Left ventricle myocardium superior (tissue), 1 donor: Measurements from ENCODE around the gene PCK1. TPM values are rescaled to one million over a fixed set of nuclear protein-coding genes. Genes with fewer than 3 reads are reported as not detected.

Experiments
- ATAC-seq: fragments of 200-7000 bp; cut with Tn5 transposase; one replicate; pipeline ENCODE4 v1.9.1; 2020; ENCODE audit warnings: mild to moderate bottlenecking, moderate library complexity
- DNase-seq: peaks from one replicate; pipeline ENCODE4 v3.0.0-alpha.2; 2020
- intact Hi-C: fragments of 100-400 bp; cut with micrococcal nuclease; formaldehyde crosslinking; loops from one replicate; pipeline ENCODE4 v1.11.0; 2022
- total RNA-seq: library from RNA; stranded (reverse); fragmentation: NEBNext Ultra II Directional; extraction: Animal tissue kit (Norgen Biotek cat#: 25700); gene quantifications from one replicate; pipeline ENCODE4 v1.2.1, GENCODE V29; 2021
- donor health status: DM: no; HTN: yes; CAD: no; lungs with severe emphysema.

PCK1 gene
- total RNA-seq, 1 donor from 2014 or later, result 0.62 TPM

GRCh38 chr20:57594092-57594951 is 33.4 kb downstream of the PCK1 start:
- intact Hi-C loops, result loop anchor here (2.0 kb wide), 1 partner anchor 80 kb away; no protein-coding TSS in a partner anchor
- DNase-seq, result peak; percentile 75
- ATAC-seq, result peak; percentile 44

- intact Hi-C loops, result loop anchor here (2.0 to 5.0 kb wide), 2 partner anchors 81 to 612 kb away; no protein-coding TSS in a partner anchor
- DNase-seq (no peak), ATAC-seq (no peak)
These were observed 34.4 kb downstream of the PCK1 start for GRCh38 chr20:57595041-57596030.

GRCh38 chr20:57596358-57596757 is 35.4 kb downstream of the PCK1 start:
- DNase-seq (no peak), ATAC-seq (no peak)
- intact Hi-C loops, result loop anchor here (5.0 kb wide), 1 partner anchor 611 kb away; no protein-coding TSS in a partner anchor

GRCh38 chr20:57596998-57597939 is 36.4 kb downstream of the PCK1 start:
- DNase-seq (peak; percentile 89), ATAC-seq (peak; percentile 89)
- intact Hi-C loops, result loop anchor here (5.0 kb wide), 1 partner anchor 610 kb away; no protein-coding TSS in a partner anchor

- intact Hi-C loops, result loop anchor here (5.0 kb wide), 1 partner anchor 609 kb away; no protein-coding TSS in a partner anchor
- no peak for DNase-seq
These were observed 37.1 kb downstream of the PCK1 start for GRCh38 chr20:57598060-57598459.

GRCh38 chr20:57598491-57598890 is 37.6 kb downstream of the PCK1 start:
- ATAC-seq, result no peak
- no peak for DNase-seq
- intact Hi-C loops, result loop anchor here (5.0 kb wide), 1 partner anchor 609 kb away; no protein-coding TSS in a partner anchor

More at GRCh38 chr20:57598060-57598459, 37.1 kb downstream of the PCK1 start:
- ATAC-seq, result no peak

GRCh38 chr20:57600320-57601210 is 39.7 kb downstream of the PCK1 start:
- intact Hi-C loops, result no loop called here
- ATAC-seq, result no peak
- DNase-seq, result no peak

GRCh38 chr20:57601211-57601570 is 40.3 kb downstream of the PCK1 start:
- intact Hi-C loops, result no loop called here
- ATAC-seq (no peak), DNase-seq (no peak)

- no peak for DNase-seq
- intact Hi-C loops, result no loop called here
- ATAC-seq, result no peak
These were observed 40.8 kb downstream of the PCK1 start for GRCh38 chr20:57601737-57602136.

GRCh38 chr20:57603120-57603519 is 42.2 kb downstream of the PCK1 start:
- intact Hi-C loops, result no loop called here
- ATAC-seq, result no peak
- DNase-seq, result no peak

- no peak for ATAC-seq
- intact Hi-C loops, result no loop called here
These were observed 44.1 kb downstream of the PCK1 start for GRCh38 chr20:57605045-57605444.

GRCh38 chr20:57605878-57606277 is 45.0 kb downstream of the PCK1 start:
- ATAC-seq, result no peak
- intact Hi-C loops, result no loop called here
- no peak for DNase-seq

More at GRCh38 chr20:57605045-57605444, 44.1 kb downstream of the PCK1 start:
- no peak for DNase-seq

- no peak for DNase-seq
- intact Hi-C loops, result no loop called here
- no peak for ATAC-seq
These were observed 47.6 kb downstream of the PCK1 start for GRCh38 chr20:57608516-57608915.

- ATAC-seq (no peak), DNase-seq (no peak)
- intact Hi-C loops, result no loop called here
These were observed 48.4 kb downstream of the PCK1 start for GRCh38 chr20:57609086-57609841.

GRCh38 chr20:57609842-57610167 is 48.9 kb downstream of the PCK1 start:
- no peak for ATAC-seq
- no peak for DNase-seq
- intact Hi-C loops, result no loop called here

- ATAC-seq (no peak), DNase-seq (no peak)
- intact Hi-C loops, result no loop called here
These were observed 49.5 kb downstream of the PCK1 start for GRCh38 chr20:57610261-57610952.
